ENCODE results near the gene TPK1. TPM values are rescaled to one million over a fixed set of nuclear protein-coding genes. Genes with fewer than 3 reads are reported as not detected.

TPK1 gene
- total RNA-seq, 4 donors from 2014 or later: 8.0 to 15.6 (median 11.1) TPM

- no peak for TF ChIP-seq CTCF (IDR thresholded peaks at IDR 0.05; ENCODE audit: low read depth)
These were observed 267.6 kb downstream of the TPK1 start for GRCh38 chr7:144568233-144568632.

GRCh38 chr7:144565586-144565985 is 270.3 kb downstream of the TPK1 start:
- TF ChIP-seq CTCF (IDR thresholded peaks at IDR 0.05; ENCODE audit: low read depth): no peak

- TF ChIP-seq CTCF (IDR thresholded peaks at IDR 0.05; ENCODE audit: low read depth): no peak
These were observed 286.0 kb downstream of the TPK1 start for GRCh38 chr7:144549861-144550260.

GRCh38 chr7:144548556-144548955 is 287.3 kb downstream of the TPK1 start:
- TF ChIP-seq CTCF (IDR thresholded peaks at IDR 0.05; ENCODE audit: low read depth): no peak

- no peak for TF ChIP-seq CTCF (IDR thresholded peaks at IDR 0.05; ENCODE audit: low read depth)
These were observed 288.0 kb downstream of the TPK1 start for GRCh38 chr7:144547888-144548287.

GRCh38 chr7:144546782-144547181 is 289.1 kb downstream of the TPK1 start:
- TF ChIP-seq CTCF (IDR thresholded peaks at IDR 0.05; ENCODE audit: low read depth): no peak

- no peak for TF ChIP-seq CTCF (IDR thresholded peaks at IDR 0.05; ENCODE audit: low read depth)
These were observed 290.5 kb downstream of the TPK1 start for GRCh38 chr7:144545330-144545729.
